K562 (cell line): ENCODE measurements around the gene SUSD3. TPM values are rescaled to one million over a fixed set of nuclear protein-coding genes. Genes with fewer than 3 reads are reported as not detected.

Source experiments
- CHD4 ChIP-seq: fragments of 200-600 bp; sonication (generic); IDR thresholded peaks from 3 replicates; pipeline ENCODE4 v1.6.1; 2012; ENCODE audit warnings: low read depth, mild to moderate bottlenecking, mixed read lengths, low read length, inconsistent platforms; ENCODE audit not compliant: insufficient read depth, insufficient replicate concordance, poor library complexity, severe bottlenecking
- EGR1 ChIP-seq: fragments of 450-650 bp; conservative IDR thresholded peaks from 2 replicates; pipeline ENCODE4 v1.6.1; 2017; ENCODE audit warnings: mild to moderate bottlenecking
- ETS2 ChIP-seq: IDR thresholded peaks from 2 replicates; pipeline ENCODE4 v1.6.1; 2016; ENCODE audit warnings: borderline replicate concordance, missing genetic modification characterization, mild to moderate bottlenecking, moderate library complexity, missing compliant biosample characterization; ENCODE audit not compliant: poor library complexity, severe bottlenecking
- KDM1A ChIP-seq, 2 experiments: fragments of 450-650 bp; IDR thresholded peaks; 2 replicates each; pipeline ENCODE4 v1.6.1; 2016; ENCODE audit warnings: mild to moderate bottlenecking in 2 of 2
- MTA3 ChIP-seq: fragments of 450-650 bp; formaldehyde crosslinking; IDR thresholded peaks from 2 replicates; pipeline ENCODE4 v1.6.1; 2017; ENCODE audit warnings: mild to moderate bottlenecking, borderline replicate concordance
- PCBP1 ChIP-seq: fragments of 200-400 bp; formaldehyde crosslinking; IDR thresholded peaks from 2 replicates; pipeline ENCODE4 v1.6.1; 2018; ENCODE audit warnings: mild to moderate bottlenecking, low read depth, low read length; ENCODE audit not compliant: poor library complexity, severe bottlenecking
- PHF20 ChIP-seq: fragments of 450-650 bp; IDR thresholded peaks from 2 replicates; pipeline ENCODE4 v1.6.1; 2018; ENCODE audit not compliant: partially characterized antibody
- RB1 ChIP-seq: fragments of 450-650 bp; IDR thresholded peaks from 2 replicates; pipeline ENCODE4 v1.6.1; 2017; ENCODE audit warnings: low read depth, mild to moderate bottlenecking
- RBBP5 ChIP-seq: fragments of 200-600 bp; sonication (generic); IDR thresholded peaks from 2 replicates; pipeline ENCODE4 v1.6.1; 2012; ENCODE audit warnings: borderline replicate concordance, mild to moderate bottlenecking, low read length, control low read depth, inconsistent platforms; ENCODE audit not compliant: insufficient read depth, poor library complexity, severe bottlenecking
- RBM14 ChIP-seq: fragments of 200-400 bp; formaldehyde crosslinking; IDR thresholded peaks from 2 replicates; pipeline ENCODE4 v1.6.1; 2018; ENCODE audit warnings: low read depth, mild to moderate bottlenecking, low read length, moderate library complexity, borderline replicate concordance; ENCODE audit not compliant: insufficient read depth
- RBM25 ChIP-seq: fragments of 200-400 bp; formaldehyde crosslinking; IDR thresholded peaks from 2 replicates; pipeline ENCODE4 v1.6.1; 2018; ENCODE audit warnings: low read length, low read depth, moderate library complexity; ENCODE audit not compliant: severe bottlenecking
- ZFX ChIP-seq: sonication (generic); formaldehyde crosslinking; IDR thresholded peaks from 2 replicates; pipeline ENCODE4 v1.8.0; 2022; ENCODE audit warnings: mild to moderate bottlenecking, missing genetic modification reagents, moderate library complexity
- ZKSCAN1 ChIP-seq: fragments of 150-350 bp; IDR thresholded peaks from 2 replicates; pipeline ENCODE4 v1.6.1; 2016; ENCODE audit warnings: low read depth, low read length
- ZNF12 ChIP-seq: sonication (generic); formaldehyde crosslinking; IDR thresholded peaks from 2 replicates; pipeline ENCODE4 v1.4.0; 2020; ENCODE audit warnings: mild to moderate bottlenecking, missing genetic modification reagents
- polyA plus RNA-seq, 8 experiments: library from polyadenylated mRNA; depleted of rRNA in 4 of 8; stranded (reverse) in 5 of 8; unstranded in 3 of 8; fragments of >200 nt; fragmentation: Nextera tagmentation in 2 of 8; fragmentation: Illumina TruSeq in 1 of 8; extraction: Ambion mirVana in 2 of 8; extraction: Trizol in 1 of 8; gene quantifications; 2 replicates each; pipeline versions ENCODE4 v1.2.1 to v1.2.3, GENCODE V29; 2011 to 2014; ENCODE audit warnings: inconsistent platforms in 1 of 8, missing spikeins in 1 of 8
- total RNA-seq, 7 experiments: library from RNA; depleted of rRNA in 6 of 7; stranded (reverse); fragments of >200 nt in 6 of 7; fragmentation: Illumina TruSeq in 2 of 7; extraction: Trizol in 2 of 7; gene quantifications; 2 replicates each; pipeline versions ENCODE4 v1.2.1 to v1.2.3, GENCODE V29; 2011 to 2021; ENCODE audit warnings: low replicate concordance in 1 of 7
- TF ChIP-seq, protein P1 (sequence below): fragments of 450-650 bp; IDR thresholded peaks from 2 replicates; pipeline ENCODE4 v1.6.1; 2016; ENCODE audit warnings: mild to moderate bottlenecking, moderate library complexity

Gene SUSD3
- total and polyA plus RNA-seq, 9 of the 15 experiments (the other 6 are each of a cell fraction or from before 2014, with no cell fraction given), result 1.3 to 21.7 (median 11.4) TPM

DNA sequence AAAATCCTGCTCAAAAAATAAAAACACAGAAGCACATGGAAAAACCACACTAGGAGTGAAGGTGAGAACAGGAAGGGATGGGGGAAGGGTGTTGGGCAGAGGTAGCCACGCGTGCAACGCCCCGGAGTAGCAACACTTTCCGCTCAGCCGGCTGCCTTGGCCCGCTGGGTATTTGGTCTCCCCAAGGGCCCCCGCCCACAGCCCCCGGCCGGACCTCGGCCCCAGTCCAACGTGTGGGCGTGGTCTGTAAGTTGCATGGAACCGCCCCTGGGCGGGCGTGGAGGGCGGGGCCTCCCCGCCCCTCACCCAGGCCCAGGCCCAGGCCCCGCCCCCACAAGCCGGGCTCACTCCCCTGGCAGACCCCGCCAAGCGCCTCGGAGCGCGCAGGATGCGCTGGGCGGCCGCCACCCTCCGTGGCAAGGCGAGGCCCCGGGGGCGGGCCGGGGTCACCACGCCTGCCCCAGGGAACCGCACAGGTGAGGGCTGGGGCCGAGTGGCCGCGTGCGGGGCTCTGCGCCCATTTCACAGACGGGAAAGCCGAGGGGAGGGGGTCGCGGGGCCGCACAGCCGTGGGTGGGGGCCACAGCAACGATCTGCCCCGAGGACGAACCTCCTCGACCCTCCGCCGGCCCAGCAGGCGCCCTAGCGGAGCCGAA is at the start of gene SUSD3 (continued):
- TF ChIP-seq RBBP5 (peak; percentile 38), RBM25 (peak; percentile 100), ETS2 (tag) (no peak), KDM1A (IDR thresholded peaks at IDR 0.05) (peak; percentile 86 to 88), EGR1 (peak; percentile 63), ZFX (CRISPR knock-in tag) (peak; percentile 51), PHF20 (peak; percentile 11), MTA3 (0 out of 2 replicates have a peak, but pooled peaks have one; percentile 10), ZKSCAN1 (no peak), PCBP1 (peak; percentile 98), ZNF12 (CRISPR knock-in tag) (0 out of 2 replicates have a peak, but pooled peaks have one; percentile 27), RBM14 (no peak), CHD4 (peak; percentile 93), RB1 (peak; percentile 33; the same call in 1 of the 2 replicates)
- TF ChIP-seq, protein P1, sequence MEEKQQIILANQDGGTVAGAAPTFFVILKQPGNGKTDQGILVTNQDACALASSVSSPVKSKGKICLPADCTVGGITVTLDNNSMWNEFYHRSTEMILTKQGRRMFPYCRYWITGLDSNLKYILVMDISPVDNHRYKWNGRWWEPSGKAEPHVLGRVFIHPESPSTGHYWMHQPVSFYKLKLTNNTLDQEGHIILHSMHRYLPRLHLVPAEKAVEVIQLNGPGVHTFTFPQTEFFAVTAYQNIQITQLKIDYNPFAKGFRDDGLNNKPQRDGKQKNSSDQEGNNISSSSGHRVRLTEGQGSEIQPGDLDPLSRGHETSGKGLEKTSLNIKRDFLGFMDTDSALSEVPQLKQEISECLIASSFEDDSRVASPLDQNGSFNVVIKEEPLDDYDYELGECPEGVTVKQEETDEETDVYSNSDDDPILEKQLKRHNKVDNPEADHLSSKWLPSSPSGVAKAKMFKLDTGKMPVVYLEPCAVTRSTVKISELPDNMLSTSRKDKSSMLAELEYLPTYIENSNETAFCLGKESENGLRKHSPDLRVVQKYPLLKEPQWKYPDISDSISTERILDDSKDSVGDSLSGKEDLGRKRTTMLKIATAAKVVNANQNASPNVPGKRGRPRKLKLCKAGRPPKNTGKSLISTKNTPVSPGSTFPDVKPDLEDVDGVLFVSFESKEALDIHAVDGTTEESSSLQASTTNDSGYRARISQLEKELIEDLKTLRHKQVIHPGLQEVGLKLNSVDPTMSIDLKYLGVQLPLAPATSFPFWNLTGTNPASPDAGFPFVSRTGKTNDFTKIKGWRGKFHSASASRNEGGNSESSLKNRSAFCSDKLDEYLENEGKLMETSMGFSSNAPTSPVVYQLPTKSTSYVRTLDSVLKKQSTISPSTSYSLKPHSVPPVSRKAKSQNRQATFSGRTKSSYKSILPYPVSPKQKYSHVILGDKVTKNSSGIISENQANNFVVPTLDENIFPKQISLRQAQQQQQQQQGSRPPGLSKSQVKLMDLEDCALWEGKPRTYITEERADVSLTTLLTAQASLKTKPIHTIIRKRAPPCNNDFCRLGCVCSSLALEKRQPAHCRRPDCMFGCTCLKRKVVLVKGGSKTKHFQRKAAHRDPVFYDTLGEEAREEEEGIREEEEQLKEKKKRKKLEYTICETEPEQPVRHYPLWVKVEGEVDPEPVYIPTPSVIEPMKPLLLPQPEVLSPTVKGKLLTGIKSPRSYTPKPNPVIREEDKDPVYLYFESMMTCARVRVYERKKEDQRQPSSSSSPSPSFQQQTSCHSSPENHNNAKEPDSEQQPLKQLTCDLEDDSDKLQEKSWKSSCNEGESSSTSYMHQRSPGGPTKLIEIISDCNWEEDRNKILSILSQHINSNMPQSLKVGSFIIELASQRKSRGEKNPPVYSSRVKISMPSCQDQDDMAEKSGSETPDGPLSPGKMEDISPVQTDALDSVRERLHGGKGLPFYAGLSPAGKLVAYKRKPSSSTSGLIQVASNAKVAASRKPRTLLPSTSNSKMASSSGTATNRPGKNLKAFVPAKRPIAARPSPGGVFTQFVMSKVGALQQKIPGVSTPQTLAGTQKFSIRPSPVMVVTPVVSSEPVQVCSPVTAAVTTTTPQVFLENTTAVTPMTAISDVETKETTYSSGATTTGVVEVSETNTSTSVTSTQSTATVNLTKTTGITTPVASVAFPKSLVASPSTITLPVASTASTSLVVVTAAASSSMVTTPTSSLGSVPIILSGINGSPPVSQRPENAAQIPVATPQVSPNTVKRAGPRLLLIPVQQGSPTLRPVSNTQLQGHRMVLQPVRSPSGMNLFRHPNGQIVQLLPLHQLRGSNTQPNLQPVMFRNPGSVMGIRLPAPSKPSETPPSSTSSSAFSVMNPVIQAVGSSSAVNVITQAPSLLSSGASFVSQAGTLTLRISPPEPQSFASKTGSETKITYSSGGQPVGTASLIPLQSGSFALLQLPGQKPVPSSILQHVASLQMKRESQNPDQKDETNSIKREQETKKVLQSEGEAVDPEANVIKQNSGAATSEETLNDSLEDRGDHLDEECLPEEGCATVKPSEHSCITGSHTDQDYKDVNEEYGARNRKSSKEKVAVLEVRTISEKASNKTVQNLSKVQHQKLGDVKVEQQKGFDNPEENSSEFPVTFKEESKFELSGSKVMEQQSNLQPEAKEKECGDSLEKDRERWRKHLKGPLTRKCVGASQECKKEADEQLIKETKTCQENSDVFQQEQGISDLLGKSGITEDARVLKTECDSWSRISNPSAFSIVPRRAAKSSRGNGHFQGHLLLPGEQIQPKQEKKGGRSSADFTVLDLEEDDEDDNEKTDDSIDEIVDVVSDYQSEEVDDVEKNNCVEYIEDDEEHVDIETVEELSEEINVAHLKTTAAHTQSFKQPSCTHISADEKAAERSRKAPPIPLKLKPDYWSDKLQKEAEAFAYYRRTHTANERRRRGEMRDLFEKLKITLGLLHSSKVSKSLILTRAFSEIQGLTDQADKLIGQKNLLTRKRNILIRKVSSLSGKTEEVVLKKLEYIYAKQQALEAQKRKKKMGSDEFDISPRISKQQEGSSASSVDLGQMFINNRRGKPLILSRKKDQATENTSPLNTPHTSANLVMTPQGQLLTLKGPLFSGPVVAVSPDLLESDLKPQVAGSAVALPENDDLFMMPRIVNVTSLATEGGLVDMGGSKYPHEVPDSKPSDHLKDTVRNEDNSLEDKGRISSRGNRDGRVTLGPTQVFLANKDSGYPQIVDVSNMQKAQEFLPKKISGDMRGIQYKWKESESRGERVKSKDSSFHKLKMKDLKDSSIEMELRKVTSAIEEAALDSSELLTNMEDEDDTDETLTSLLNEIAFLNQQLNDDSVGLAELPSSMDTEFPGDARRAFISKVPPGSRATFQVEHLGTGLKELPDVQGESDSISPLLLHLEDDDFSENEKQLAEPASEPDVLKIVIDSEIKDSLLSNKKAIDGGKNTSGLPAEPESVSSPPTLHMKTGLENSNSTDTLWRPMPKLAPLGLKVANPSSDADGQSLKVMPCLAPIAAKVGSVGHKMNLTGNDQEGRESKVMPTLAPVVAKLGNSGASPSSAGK, result peak; percentile 65
